ENCODE data around the gene NR3C1. TPM values are rescaled to one million over a fixed set of nuclear protein-coding genes. Genes with fewer than 3 reads are reported as not detected.

The NR3C1 gene
- total and polyA plus RNA-seq, 2 of the 4 experiments (the other 2 are of a cell fraction): 13.7 to 77.4 TPM

DNA sequence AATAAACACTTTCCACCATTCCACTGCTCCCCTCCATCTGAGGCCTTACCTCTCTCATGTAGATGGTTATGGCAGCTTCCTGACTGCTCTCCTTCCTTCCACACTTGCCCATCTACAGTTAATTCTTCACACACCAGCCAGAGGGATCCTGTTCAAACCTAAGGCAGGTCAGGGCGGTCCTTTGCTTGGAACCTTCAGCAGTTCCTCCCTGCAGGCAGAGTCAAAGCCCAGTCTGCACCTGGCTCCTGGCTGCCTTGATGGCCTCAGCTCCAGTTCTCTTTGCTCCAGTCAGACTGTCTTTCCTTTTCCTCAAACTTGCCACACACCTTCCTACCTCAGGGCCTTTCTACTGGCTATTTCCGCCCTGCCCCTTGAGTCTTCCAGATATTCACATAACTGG lies 30.2 kb upstream of the NR3C1 start (continued):
- TF ChIP-seq MAZ (IDR thresholded peaks at IDR 0.05; ENCODE audit: borderline replicate concordance, low read depth, low read length) (no peak), CHD1 (IDR thresholded peaks at IDR 0.05; ENCODE audit: low read depth, low read length) (no peak), SMC3 (IDR thresholded peaks at IDR 0.05; ENCODE audit: low read depth, low read length) (no peak), CEBPB (IDR thresholded peaks at IDR 0.05; ENCODE audit: low read depth, low read length) (no peak), RFX5 (IDR thresholded peaks at IDR 0.05; ENCODE audit: low read depth, low read length) (no peak)
- TF ChIP-seq, protein P1, sequence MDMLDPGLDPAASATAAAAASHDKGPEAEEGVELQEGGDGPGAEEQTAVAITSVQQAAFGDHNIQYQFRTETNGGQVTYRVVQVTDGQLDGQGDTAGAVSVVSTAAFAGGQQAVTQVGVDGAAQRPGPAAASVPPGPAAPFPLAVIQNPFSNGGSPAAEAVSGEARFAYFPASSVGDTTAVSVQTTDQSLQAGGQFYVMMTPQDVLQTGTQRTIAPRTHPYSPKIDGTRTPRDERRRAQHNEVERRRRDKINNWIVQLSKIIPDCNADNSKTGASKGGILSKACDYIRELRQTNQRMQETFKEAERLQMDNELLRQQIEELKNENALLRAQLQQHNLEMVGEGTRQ (IDR thresholded peaks at IDR 0.05; ENCODE audit: low read depth, low read length): no peak
